Ramos (cell line): ENCODE data around the gene ASB7.

Experiments used
- in situ Hi-C: fragments of 300-500 bp; cut with MboI; formaldehyde crosslinking; loops from one replicate; pipeline ENCODE4 v1.14.3; 2022; ENCODE audit warnings: low sequenced_read_pairs; ENCODE audit not compliant: unreplicated experiment

ASB7 gene

DNA sequence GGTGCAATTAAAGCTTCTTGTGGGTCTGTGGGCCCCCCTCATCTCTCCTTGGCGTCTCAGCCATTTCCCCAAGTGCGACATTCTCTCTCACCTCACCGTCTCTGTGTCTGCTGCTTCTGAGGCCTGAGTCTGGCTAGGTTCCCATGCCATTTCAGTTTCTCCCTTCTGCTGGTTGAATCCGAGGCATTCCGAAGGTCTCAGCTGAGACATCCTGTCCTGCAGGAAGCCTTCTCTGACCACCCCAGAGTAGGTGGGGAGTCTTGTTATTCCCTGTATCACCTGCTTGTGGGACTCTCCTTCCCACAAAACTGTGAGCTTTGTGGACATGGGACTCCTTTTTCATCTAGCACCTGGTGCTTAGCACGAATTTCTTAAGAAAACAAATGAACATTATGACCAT is 78.3 kb downstream of the ASB7 start:
- in situ Hi-C loops, result no loop called here

DNA sequence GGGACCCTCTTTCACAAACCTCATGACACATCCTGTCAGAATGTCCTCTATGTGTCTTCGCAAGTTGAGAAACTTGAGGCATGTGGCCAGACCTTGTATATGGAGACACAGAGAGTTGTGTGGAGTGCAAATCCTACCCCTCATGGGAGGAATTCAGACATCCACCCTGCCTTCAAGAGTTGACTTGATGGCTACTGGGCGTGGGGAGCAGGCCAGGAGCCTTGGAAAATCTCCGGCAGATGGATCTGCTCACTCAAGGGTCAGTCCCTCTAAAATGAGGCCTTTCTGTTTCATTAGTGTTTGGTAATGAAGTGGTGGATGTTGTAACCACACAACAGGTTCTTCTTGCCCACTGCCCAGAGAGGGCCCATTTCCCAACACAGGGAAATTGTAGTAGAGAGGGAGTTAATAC is 79.0 kb downstream of the ASB7 start:
- in situ Hi-C loops, result no loop called here

DNA sequence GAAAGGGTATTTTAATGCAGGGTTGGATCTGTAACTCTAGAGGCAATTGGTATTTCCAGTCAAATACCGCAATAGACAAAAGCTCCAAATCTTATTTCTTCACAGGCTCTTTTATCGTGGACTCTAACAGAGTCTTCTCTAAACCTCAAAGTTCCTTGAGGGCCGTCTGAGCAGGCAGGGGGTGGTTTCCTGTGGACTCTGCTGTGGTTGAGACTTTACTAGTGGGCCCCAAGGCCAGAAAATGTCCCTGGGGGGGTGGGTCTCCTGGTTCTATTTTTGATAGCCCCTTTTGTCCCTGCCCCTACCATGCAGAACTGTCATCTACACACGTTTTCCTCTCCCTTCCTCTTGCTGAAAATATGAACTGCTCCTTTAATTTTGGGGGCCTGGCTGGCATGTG is 80.1 kb downstream of the ASB7 start:
- in situ Hi-C loops, result no loop called here

DNA sequence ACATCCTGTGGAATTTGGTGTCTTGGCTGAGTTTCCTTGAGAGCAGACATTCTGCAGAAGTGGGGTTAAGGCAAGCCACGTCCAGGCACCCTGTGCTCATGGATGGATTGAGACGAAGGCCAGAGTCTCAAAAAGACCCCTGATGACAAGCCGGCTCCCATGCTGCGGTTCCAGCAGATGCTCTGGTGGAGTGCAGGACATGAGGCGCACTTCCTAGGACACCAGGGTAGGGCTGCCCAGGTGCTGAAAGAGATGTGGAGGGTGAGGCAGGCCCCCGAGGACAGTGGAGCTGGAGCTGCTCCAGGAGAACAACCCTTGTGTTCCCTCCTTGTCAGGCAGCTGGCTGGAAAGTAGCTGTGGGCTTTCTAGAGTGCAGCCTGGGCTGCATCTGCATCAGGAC is 81.0 kb downstream of the ASB7 start:
- in situ Hi-C loops, result no loop called here

DNA sequence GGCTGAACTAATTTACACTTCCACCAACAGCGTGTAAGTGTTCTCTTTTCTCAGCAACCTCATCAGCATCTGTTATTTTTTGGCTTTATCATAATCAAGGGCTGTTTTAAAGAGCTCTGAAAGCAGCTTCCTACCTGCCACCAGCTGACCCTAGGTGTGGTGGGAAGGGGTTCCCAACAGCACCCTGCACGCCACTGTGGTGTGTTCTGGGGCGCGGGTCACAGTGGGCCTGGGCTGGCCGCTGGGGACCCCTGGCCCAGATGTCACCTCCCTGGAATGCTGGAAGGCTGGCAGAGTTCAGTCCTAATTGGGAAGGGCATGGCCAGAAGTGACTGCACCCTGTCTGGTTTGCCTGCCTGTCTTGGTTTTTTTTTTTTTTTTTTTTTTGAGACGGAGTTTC is 82.2 kb downstream of the ASB7 start:
- in situ Hi-C loops, result no loop called here

GRCh38 chr15:100686021-100686724 is 83.8 kb downstream of the ASB7 start:
- in situ Hi-C loops, result no loop called here

- in situ Hi-C loops, result no loop called here
Measured at GRCh38 chr15:100686725-100687473, 84.5 kb downstream of the ASB7 start.

- in situ Hi-C loops, result no loop called here
Measured at GRCh38 chr15:100687582-100688141, 85.3 kb downstream of the ASB7 start.

DNA sequence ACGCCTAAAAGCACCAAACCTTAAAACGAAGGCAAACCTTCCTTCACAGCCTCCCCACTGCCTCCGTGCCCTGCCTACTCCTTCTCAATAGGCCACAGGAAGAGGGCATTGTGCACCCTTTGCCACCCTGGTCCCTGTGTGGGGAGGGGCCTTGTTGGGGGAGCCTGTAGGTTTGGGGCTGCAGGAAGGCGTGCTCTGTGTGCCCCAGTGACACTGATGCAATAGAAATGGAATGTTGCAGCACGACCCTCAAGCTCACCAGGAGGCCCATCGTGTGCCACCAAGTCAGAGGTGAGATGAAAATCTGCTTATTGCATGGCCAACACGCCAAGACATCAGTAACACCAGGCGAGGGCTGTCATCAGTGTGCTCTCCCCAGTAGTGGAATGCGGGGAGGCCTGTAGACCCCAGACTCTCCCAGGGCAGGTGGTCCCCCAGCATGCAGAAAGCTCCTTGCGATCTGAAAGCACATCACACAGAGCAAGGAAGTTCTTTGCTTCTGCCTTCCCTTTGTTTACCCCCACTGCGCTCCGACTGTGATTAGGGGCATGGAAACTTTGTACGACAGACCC is 86.2 kb downstream of the ASB7 start:
- in situ Hi-C loops, result no loop called here

DNA sequence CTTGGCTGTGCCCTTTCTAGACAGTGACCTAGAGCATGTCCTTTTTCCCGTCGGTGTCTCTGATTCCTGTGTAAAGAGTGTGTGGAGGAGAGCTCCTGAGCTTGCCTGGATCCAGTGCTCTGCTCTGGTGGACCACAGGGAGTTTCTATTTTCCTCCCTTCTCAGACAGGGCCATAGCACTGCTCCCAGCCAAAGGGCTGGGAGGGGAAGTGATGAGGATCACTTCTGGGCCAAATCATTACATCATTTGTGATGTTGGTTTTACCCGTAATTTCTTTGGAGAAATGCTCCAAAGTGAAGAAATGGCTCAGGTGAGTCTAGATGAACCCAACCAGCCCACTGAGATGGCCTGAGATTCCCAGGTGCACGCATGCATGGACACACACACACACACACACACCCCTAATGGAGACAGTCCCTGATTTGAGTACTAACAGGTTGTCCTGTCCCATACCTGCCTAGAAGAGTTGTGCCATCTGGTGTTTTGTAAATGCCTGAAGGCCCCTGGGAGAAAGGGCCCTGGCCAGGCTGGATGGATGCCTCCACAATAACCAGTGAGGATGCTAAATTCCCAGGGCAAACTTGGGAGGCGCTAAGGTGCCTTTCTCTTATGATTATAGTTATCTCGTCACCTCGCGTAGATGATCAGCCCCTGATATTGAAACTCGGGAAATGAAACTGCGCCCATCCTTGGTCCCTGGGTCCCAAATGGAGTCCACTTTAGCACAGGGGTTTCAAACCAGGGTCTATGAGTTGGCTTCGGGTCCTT is 86.9 kb downstream of the ASB7 start:
- in situ Hi-C loops, result no loop called here

GRCh38 chr15:100690032-100690794 is 87.8 kb downstream of the ASB7 start:
- in situ Hi-C loops, result no loop called here

DNA sequence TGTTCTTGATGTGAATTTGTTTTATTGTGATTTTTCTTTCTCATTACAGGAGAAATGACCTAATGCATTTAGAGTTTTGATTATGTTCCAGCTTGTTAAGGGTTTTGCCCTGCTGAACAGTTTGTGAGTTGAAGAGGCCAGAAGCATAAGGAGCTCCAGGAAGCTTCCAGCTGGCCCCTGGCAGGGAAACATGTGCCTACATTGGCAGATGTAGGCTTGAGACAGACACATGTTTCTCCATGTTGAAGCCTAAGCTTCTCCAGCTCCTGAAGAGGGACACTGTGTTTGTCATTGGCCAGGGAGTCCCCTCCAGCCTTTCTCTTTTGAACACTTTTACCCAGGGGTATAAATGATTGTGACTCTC is 88.4 kb downstream of the ASB7 start:
- in situ Hi-C loops, result no loop called here

- in situ Hi-C loops, result no loop called here
Measured at GRCh38 chr15:100691321-100691720, 88.9 kb downstream of the ASB7 start.

DNA sequence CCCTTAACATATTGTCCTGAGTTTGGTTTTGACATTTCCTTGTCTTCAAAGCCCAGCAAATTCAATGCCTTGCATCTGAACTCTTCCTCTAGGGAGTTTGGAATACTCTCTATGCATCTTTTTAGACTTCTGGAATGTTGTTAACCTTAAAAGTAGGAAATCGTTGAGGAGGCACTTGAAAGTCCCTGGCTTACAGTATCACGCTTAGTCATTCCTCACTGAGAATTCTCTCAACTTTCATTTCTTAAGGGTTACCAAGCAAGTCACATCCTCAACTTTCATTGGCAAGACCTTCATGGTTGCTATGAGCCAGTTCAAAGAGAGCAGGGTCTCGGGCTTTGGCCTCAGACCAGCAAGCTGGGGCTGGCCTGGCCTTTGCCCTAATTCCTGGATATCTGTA is 89.9 kb downstream of the ASB7 start:
- in situ Hi-C loops, result no loop called here

GRCh38 chr15:100692671-100693070 is 90.3 kb downstream of the ASB7 start:
- in situ Hi-C loops, result no loop called here

DNA sequence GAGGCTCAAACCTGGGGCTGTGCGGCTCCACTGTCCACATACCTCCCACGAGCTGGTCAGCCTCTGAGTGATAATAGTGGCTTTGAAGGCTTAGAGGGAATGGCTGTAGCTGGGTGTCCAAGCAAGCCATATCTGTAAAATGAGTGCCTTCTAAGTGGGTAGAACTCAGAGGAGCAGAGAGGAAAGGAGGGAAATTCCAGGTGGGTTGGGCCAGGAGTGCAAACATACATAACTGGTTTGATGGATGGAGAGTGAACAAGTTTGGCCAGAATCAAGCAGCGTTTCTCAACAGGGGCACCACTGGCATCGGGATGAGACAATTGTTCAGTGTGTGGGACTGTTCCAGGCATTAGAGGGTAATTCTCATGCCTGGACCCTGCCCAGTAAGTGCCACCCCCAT is 91.1 kb downstream of the ASB7 start:
- in situ Hi-C loops, result no loop called here

GRCh38 chr15:100694381-100695021 is 92.1 kb downstream of the ASB7 start:
- in situ Hi-C loops, result no loop called here

DNA sequence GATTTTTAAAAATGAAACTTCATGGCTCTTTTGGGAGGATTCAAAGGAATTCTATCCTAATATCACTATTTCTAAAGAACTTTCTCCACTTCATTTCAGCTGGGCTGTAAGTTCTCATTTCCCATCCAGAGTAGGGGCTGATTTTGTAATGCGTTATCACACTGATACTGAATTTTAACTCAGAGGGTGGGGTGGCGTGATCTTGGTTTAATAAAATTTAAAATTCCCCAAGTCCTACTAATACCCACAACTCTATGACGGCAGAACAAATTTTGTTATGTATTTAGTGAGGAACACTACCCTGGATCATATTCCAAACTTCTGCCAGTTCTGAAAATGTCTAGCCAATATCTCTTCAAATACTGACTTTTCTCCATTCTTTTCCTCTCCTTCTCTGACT is 92.7 kb downstream of the ASB7 start:
- in situ Hi-C loops, result no loop called here

DNA sequence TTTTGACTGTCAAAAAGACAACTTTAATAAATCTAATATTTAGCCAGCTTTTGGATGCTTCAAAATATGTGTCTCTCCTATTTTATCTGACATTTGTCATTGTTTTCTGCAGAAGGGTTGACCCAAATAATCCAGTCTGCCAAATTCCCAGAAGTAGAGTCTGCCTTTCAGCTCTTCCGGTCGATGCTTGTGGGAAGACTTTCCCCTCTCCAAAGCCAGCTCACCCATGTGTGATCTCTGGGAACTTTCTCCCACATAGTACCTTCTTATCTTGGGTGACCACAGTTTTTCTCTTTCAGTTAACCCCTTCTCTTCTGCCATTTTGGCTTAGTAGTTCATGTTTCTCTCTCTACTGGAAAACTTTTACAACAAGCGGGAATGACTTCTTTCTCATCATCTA is 94.1 kb downstream of the ASB7 start:
- in situ Hi-C loops, result no loop called here
